NCI-H82 (cell line): Measurements from ENCODE around the gene TRIO.
A peak's percentile ranks its signal among the peaks of the same experiment; 100 is the strongest.

Experiments
- DNase-seq: peaks from one replicate; lab custom pipeline; 2025; lab: John Stamatoyannopoulos, UW

Gene TRIO

DNA sequence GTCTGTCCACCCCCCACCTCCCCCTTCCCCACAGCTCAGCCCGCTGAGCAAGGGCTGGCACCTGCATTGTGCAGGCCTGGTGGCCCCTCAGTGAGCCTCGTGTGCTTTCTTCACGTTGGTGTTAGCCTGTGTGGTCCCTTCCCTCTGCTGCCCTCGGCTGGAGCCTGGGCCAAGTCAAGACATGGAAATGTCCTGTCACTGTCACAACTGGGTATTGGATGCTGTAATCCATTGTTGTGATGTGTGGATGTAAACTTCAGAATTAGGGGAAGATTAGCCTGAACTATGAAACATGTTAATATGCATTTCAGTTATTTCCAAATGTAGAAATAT is 103.9 kb downstream of the TRIO start:
- DNase-seq, result peak; percentile 26

DNA sequence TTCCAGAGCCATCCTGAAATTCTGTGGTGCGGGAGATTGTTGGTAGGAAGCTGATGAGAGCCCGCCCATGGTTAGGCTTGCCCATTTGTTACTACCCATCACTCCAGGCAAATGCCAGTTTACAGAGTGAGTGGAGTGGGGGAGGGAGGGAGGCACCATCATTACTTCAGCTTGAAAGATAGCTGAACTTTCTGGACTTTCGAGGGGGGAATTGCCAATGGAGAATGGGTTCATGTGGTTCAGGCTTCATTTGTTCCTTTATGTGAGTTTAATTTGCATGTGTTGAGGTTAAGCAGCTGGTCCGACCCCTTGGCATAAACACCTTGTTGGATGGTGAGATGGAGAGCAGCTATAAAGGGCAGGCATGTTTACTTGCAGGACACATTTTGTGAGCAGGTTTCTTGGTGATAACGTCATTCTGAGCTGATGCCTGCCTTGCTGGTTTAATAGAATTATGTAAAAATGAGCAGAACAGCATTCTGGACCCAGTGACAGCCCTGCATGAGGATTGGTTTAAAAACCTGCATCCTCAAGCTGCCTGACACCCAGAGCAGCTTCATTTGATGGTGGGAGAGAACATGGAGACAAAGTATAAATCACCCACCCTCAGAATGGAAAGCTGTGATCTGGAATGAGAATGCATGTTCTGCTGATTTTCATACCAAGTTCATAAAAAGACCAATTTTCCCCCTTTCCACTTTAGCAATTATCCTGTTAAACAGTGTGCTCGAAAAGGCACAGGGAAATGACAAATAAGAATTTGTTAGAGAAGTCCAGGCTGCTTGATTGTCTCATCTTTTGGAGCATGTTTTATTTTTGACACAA is 106.3 kb downstream of the TRIO start:
- DNase-seq, result no peak

DNA sequence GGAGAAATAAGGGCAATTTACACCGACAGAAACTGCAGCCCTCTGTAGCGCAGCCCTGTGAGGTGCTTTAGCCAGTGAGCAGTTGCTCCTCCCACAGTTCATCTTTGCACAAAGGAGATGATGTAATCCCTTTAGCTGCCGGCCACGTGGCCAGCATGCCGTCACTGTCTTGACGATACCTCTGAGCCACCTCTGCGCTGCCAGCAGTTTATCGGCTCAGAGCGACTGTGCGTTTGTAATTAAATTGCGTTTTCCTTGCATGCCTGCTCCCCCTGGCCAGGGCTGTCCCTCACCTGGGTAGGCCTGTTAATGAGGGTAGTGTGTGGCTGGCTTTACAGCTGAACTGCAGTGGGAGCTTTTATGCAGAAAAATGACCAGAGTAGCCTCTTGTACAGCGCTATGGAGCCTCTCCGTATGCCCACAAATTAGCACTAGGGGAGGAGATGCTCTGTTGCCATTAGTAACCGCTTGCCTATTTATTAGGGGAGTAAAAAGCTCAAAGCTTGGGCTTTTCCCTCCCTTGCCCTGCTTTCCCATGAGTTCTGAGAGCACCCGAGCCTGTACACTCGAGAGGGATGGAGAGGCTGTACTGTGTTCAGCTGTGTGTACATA is 107.0 kb downstream of the TRIO start:
- peak; percentile 96 for DNase-seq

GRCh38 chr5:14250748-14251701 is 107.9 kb downstream of the TRIO start:
- DNase-seq, result peak; percentile 5

DNA sequence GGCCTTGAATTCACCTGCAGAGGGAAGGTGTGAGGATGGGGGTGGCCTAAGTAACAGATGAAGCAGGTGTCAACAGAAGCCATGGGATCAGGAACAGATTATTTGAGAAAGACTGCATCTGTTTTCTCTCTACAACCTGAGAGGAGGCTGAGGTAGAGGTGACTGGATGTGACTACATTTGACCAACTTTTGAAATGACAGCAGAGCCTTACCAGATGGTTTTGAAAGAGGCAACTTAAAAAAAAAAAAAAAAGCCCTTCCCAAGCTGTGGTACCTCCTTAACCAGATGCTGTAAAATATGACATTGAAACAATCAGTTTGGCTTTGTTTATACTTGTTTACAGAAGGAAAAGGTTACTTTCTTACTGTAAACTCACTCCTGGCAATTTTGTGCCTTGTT is 108.6 kb downstream of the TRIO start:
- DNase-seq, result peak; percentile 29

DNA sequence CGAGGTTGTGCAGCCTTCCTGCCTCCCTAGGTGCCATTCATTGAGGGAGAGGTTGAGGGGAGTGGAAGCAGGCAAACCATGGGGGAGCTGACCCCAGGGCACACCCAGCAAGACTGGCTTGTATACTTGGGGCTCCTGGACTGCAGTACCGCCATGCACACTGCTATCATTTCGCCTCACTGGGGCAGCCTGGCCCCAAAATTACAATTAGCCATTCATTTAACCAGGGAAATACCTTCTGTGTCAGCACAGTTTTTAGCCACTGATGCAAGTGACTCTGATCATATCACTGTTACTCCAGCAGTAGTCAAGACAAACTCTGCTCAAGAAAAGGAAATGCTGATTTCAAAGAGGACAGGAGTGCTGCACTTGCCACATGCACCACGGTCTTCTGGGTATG is 109.7 kb downstream of the TRIO start:
- DNase-seq, result no peak

DNA sequence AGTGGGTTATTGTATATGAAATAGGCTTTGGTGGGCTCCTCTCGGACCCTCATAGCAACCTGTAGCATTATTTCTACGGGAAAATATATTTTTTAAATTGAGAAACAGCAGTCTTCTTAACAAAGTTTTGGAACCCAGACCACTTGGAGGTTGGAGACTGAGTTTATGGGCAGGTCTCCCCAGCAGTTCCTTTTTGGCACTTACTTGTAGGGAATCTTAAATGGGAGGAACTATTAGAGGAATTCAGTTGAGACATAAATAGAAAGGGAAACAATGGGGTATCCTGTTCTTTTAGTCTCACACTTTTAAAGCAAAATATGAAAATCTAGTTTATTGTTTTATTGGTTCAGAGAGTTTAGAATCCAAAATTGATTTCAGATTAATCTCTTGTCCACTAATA is 111.5 kb downstream of the TRIO start:
- no peak for DNase-seq

- DNase-seq, result no peak
Measured at GRCh38 chr5:14256026-14256690, 113.0 kb downstream of the TRIO start.

GRCh38 chr5:14256756-14257393 is 113.7 kb downstream of the TRIO start:
- no peak for DNase-seq

- DNase-seq, result no peak
Measured at GRCh38 chr5:14257995-14258403, 114.9 kb downstream of the TRIO start.

- DNase-seq, result peak; percentile 20
Measured at GRCh38 chr5:14258840-14259239, 115.7 kb downstream of the TRIO start.

GRCh38 chr5:14260637-14261036 is 117.5 kb downstream of the TRIO start:
- no peak for DNase-seq

- DNase-seq, result peak; percentile 62
Measured at GRCh38 chr5:14261235-14261634, 118.1 kb downstream of the TRIO start.

DNA sequence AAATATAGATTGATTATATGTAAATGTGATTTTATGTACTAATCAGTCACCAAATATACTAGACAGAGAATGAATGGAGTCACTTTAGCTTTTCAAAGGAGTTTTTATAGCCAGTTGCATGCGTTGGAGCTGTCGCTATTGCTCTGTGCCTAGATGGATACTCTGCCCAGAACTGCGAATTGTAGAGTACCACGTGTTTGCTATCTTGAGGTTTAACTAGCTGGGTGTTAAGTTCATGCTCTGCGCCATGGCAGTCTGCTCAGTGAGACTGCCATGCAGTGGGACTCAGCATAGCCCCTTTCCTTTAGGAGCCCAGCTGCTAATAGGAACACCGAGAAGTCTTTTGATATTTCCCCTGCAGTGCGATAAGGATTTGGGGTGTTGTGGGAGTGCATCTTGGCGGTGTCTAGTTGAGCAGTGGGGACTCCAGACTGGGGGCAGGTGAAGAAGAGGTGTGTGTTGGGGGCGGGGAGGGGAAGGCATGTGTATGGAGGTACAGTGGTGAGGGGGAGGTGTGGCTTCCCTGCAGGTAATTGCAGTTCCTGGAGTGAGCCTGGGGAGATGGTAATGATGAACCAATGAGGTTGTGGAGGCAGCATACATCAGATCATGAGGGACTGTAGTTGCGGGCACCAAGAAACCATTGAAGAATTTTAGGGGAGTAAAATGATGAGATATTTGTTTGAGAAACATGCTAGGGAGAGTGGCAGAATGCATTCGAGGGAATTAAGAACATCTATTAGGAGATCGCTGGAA is 118.9 kb downstream of the TRIO start:
- DNase-seq, result no peak

- peak; percentile 20 for DNase-seq
Measured at GRCh38 chr5:14263113-14263512, 120.0 kb downstream of the TRIO start.

DNA sequence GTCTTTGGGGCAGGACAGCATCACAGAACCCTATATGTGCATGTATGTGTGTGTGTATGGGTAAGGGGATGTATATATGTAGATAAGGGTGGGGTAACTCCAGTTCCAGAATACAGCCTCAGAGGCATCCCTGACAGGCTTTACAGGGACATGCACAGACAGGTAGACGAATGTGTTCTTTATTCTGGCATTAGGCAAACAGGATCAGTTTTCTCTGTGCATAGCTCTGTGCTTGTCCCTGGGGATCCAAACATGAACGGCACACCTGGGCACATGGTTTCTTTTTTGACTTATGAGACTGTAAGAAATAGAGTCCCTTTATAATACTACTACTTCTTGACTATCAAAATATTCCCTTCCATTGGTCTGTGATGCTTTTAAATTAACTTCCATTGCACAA is 120.6 kb downstream of the TRIO start:
- peak; percentile 65 for DNase-seq

GRCh38 chr5:14264605-14265316 is 121.6 kb downstream of the TRIO start:
- DNase-seq, result peak; percentile 97

DNA sequence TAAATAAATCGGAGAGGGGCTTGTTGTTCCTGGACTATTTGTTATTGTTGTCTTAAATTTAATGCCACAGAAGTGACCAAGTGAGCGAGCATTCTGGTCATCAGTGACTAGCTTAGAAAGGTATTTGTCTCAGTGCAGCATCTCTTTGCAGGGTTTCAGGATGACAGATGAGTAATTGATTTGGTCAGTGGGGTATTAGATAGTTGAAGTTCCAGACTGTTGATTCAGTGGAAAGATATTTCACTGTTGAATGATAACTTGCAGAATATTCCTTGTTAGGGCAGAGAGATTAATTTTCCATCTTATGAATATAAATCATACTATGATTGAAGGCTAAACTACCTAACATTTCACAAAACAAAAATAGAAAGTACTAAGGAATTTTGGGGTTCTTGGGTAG is 122.4 kb downstream of the TRIO start:
- DNase-seq, result peak; percentile 25

DNA sequence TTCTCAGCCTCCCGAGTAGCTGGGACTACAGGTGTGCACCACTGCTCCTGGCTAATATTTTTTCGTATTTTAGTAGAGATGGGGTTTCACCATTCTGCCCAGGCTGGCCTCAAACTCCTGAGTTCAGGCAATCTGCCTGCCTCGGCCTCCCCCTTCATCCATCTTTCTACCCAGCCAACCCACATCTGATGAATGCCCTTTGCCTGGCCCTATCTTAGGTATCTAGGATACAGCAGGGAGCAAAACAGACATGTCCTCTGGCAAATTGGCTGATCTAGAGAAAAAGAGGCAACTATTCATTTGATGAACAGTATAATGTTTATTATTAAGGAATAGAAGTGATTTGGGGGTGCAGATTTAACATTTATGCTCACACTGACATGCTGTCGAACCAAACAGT is 123.0 kb downstream of the TRIO start:
- DNase-seq, result no peak

- peak; percentile 21 for DNase-seq
Measured at GRCh38 chr5:14266686-14267085, 123.5 kb downstream of the TRIO start.
